ENCODE results near the gene KIAA2012. TPM values are rescaled to one million over a fixed set of nuclear protein-coding genes. Genes with fewer than 3 reads are reported as not detected.
"Not testable (repeated sequence)": the region's sequence is repeated elsewhere in the genome, so short reads cannot be mapped to it uniquely, and the experiment has no call there.

The KIAA2012 gene
- total and polyA plus RNA-seq, 2 of the 8 experiments (the other 6 are each of a cell fraction or from before 2014, with no cell fraction given) = not detected

- H3K4ac ChIP-seq (replicated peaks; ENCODE audit: insufficient read length, low read depth, low read length); H3K23me2 ChIP-seq (ENCODE audit: low read depth, low read length); H2BK15ac ChIP-seq (ENCODE audit: low read length); H3K36me3 ChIP-seq (ENCODE audit: control insufficient read depth in 2 of 4, insufficient read depth in 4 of 4, low read length in 3 of 4); H2AFZ ChIP-seq (ENCODE audit: low read length); FAIRE-seq; H4K91ac ChIP-seq (replicated peaks; ENCODE audit: insufficient read length, low read length); POLR2A ChIA-PET (ENCODE audit: partially characterized antibody); H3K4me1 ChIP-seq (replicated peaks in 1 of 4; ENCODE audit: control insufficient read depth in 3 of 4, insufficient read depth in 4 of 4, low read length in 3 of 4); H3K9ac ChIP-seq (replicated peaks in 1 of 4; ENCODE audit: extremely low read depth in 1 of 4, low read depth in 3 of 4, low read length in 3 of 4); H3K18ac ChIP-seq (ENCODE audit: extremely low read depth, low read length); H3K23ac ChIP-seq (ENCODE audit: insufficient read length); H4K8ac ChIP-seq (ENCODE audit: extremely low read depth, insufficient read depth, low read length); H3K27ac ChIP-seq (ENCODE audit: low read depth, low read length); H4K20me1 ChIP-seq (replicated peaks in 1 of 2; ENCODE audit: control insufficient read depth in 1 of 2, insufficient read depth in 2 of 2, low read length in 2 of 2); H3K56ac ChIP-seq (replicated peaks; ENCODE audit: insufficient read length, low read depth, low read length); H3K14ac ChIP-seq (ENCODE audit: insufficient read length); H3K79me1 ChIP-seq (ENCODE audit: low read depth, low read length); H3K4me2 ChIP-seq (ENCODE audit: insufficient read depth in 1 of 2, low read depth in 2 of 2, low read length in 2 of 2); H2BK5ac ChIP-seq (ENCODE audit: low read depth, low read length); H2AK5ac ChIP-seq (ENCODE audit: low read depth, low read length); H3K9me3 ChIP-seq (ENCODE audit: insufficient read depth in 2 of 2, low read depth in 1 of 2, low read length in 1 of 2); H3K79me2 ChIP-seq (ENCODE audit: control insufficient read depth in 1 of 2, insufficient read depth in 2 of 2, low read length in 2 of 2); H4K5ac ChIP-seq (ENCODE audit: insufficient read length, low read depth, low read length); DNase-seq (ENCODE audit: low read depth in 1 of 2, low spot score in 2 of 2); H2BK120ac ChIP-seq (replicated peaks; ENCODE audit: low read depth, low read length); H3K27me3 ChIP-seq (replicated peaks in 1 of 4; ENCODE audit: control insufficient read depth in 3 of 4, extremely low read depth in 1 of 4, insufficient read depth in 3 of 4, low read length in 3 of 4); H2BK12ac ChIP-seq (ENCODE audit: low read depth, low read length); H2BK20ac ChIP-seq (ENCODE audit: low read length); H3K4me3 ChIP-seq (ENCODE audit: extremely low read depth in 1 of 4, insufficient read depth in 2 of 4, low read depth in 3 of 4, low read length in 4 of 4): not testable (repeated sequence)
- WGBS, 2 experiments (ENCODE audit: extremely low coverage in 1 of 2, insufficient coverage in 1 of 2, insufficient read length in 1 of 2, insufficient replicate concordance in 2 of 2, low coverage in 1 of 2, low lambda C conversion rate in 2 of 2, missing lambda C conversion rate in 1 of 2) = 93% methylated on average over 18 of the region's 18 CpGs; no CpG with 5 or more reads in 1 of the 2 experiments
- CTCF ChIA-PET (ENCODE audit: partially characterized antibody) = interaction anchor here (0.6 to 1.4 kb wide), 6 partner anchors 28 to 340 kb away, joined by 3 to 4 read pairs (median 4); no protein-coding TSS in a partner anchor
Observed at GRCh38 chr2:202136039-202136438, 63.0 kb downstream of the KIAA2012 start.

Data from H1 (cell line).